ENCODE results near the gene RAB10.

DNA sequence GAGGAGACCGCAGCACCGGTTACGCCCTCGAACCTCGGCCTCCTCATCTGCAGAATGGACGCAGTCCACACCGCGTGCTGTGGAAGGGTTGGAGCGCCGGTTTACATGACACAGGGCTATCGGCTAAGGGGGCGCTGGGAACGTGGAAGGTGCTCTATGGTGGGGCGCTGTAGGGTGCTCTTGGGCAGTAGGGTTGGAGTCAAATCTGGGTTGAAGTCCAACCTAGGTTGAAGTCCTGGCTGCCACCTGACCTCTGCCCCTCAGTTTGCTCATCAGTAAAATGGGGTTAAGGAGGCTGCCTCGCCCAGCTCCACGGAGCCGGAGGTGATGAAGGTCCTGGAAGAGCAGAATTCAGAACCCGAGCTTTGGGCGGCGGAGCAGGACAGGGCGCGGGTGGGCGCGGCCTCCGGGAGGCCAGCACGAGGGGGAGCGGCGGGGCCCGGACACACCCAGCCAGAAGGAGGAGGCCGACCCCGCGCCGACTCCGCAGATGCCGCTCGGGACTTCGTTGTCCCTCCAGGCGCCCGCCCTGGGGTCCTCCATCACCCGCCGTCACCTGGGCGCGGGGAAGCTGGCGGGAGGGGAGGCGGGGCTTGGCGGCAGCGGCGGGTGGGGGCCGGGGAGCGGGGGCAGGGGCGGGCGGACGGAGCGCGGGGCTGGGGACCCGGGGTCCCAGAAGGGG lies 138.4 kb downstream of the RAB10 start:
- TF ChIP-seq, protein P1, sequence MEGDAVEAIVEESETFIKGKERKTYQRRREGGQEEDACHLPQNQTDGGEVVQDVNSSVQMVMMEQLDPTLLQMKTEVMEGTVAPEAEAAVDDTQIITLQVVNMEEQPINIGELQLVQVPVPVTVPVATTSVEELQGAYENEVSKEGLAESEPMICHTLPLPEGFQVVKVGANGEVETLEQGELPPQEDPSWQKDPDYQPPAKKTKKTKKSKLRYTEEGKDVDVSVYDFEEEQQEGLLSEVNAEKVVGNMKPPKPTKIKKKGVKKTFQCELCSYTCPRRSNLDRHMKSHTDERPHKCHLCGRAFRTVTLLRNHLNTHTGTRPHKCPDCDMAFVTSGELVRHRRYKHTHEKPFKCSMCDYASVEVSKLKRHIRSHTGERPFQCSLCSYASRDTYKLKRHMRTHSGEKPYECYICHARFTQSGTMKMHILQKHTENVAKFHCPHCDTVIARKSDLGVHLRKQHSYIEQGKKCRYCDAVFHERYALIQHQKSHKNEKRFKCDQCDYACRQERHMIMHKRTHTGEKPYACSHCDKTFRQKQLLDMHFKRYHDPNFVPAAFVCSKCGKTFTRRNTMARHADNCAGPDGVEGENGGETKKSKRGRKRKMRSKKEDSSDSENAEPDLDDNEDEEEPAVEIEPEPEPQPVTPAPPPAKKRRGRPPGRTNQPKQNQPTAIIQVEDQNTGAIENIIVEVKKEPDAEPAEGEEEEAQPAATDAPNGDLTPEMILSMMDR (IDR thresholded peaks at IDR 0.05) = no peak
- TF ChIP-seq POLR2A (IDR thresholded peaks at IDR 0.05) = no peak
